GM19452 (cell line): ENCODE results near the gene CRADD.
"Not testable (repeated sequence)": the region's sequence is repeated elsewhere in the genome, so short reads cannot be mapped to it uniquely, and the experiment has no call there.

ENCODE experiments used
- ATAC-seq: cut with Tn5 transposase; IDR thresholded peaks from one replicate; pipeline ENCODE4 v1.9.1; 2021; ENCODE audit not compliant: unreplicated experiment

Gene CRADD

GRCh38 chr12:93734784-93735183, 57.6 kb downstream of the CRADD start:
- no peak for ATAC-seq

DNA sequence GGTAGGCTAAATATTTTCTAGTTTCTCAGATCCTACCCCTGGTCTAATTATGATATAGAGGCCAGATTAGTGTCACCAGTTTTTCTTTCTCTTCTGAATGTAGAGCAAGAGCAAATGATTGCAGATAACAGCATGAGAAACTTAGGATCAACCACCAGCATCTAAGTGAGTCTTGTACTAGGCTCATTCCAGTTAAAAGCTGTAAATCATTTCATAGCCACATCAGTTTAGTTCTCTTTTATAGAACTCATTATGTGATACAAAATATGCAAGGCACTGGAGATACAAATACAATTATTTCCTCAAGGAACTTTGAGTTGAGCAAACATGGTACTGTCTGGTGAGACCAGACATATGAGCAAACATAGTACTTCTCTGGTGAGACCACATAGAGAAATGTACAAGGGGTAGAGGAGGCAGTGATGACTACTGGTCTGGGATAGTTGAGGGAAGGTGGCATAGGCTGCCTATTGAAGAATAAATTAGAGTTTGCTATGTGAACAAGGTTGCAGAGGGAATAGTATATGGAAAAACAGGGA, 59.5 kb downstream of the CRADD start:
- no peak for ATAC-seq

- no peak for ATAC-seq
Measured at GRCh38 chr12:93737457-93738198, 60.5 kb downstream of the CRADD start.

DNA sequence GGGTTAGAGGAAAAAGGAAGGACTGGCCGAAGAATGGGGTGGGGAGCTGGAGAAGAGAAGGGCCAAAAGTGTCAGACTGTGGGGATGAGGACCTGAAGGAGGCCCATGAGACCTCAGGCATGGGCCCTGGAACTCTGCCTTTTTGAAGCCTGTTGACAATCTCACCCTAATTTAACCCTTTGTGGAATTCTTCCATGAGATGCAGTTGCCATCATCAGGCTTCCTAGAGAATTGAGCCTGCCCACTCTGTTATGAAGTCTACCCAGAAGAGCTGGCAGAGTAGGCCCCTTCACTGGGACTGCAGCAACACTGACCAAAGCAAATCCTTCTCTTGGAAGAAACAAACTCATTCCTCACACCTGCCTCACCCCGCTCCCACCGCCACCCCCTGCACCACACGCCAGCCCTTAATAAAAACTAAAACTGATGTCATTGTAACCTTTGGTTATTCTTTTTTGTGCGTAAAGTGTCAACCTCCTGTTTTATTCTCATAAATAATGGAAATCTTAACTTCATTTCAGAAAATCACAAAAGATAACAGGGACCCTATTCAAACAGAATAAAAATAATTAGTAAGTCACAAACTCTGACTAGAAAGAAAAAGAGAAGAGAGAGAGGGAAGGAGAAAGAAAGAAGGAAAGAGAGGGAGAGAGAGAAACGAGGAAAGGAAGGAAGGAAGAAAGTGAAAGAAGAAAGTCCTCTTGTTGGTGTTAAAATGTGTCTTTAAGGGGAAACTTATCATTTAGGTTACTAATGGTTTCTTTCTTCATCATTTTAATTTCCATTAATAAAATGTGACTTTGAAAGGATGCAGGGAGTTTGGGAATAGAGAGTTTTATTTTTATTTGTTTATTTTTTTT, 61.3 kb downstream of the CRADD start:
- no peak for ATAC-seq

DNA sequence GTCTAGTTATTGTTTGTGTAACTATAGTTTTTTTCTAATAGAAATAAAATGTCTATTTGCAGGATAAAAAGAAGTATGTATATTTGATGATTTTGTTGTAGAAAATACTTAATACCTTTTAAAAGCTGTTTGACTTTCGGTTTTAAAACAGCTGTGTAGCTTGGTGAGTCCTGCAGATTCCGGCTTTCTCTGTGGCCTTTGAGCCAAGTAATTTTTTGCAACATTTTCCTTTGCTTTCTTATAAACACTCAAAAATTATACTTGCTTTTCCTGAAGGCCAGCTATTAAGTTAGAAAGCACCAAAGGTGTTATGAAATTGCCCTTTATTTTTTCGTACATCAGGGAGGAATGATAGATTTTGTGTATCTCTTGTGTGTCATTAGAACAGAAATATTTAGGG, 63.6 kb downstream of the CRADD start:
- no peak for ATAC-seq

GRCh38 chr12:93741659-93742109, 64.5 kb downstream of the CRADD start:
- ATAC-seq, result no peak

GRCh38 chr12:93742110-93742934, 65.1 kb downstream of the CRADD start:
- ATAC-seq, result no peak

GRCh38 chr12:93743229-93743998, 66.2 kb downstream of the CRADD start:
- no peak for ATAC-seq

GRCh38 chr12:93743999-93744689, 67.0 kb downstream of the CRADD start:
- ATAC-seq, result no peak

GRCh38 chr12:93745286-93745685, 68.1 kb downstream of the CRADD start:
- ATAC-seq, result no peak

DNA sequence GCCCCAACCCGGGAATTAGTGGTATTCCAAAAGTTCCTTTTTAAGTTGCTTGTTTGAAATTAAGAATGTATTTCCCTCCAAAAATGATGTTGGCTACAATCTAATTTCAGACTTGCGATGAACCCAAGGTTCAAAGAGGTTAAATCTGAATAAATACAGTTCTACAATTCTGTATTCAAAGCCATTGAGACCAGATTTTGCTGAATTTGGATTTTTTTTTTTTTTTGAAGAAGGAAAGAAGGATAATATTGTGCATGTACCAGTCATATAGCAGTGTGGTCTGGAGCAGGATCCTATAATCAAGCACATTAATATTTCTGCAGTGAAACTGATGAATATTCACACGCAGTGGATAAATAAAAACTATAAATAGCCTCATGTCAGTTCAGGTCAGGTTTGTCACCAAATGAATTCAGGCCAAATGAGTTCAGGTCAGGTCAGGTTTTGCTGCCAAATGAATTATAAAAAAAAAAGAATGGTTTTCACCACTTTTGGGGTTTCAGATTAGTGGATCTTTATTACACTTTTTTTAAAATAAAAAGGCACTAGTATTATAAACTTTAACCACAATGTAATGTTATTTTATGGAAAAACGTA, 69.5 kb downstream of the CRADD start:
- ATAC-seq, result no peak

DNA sequence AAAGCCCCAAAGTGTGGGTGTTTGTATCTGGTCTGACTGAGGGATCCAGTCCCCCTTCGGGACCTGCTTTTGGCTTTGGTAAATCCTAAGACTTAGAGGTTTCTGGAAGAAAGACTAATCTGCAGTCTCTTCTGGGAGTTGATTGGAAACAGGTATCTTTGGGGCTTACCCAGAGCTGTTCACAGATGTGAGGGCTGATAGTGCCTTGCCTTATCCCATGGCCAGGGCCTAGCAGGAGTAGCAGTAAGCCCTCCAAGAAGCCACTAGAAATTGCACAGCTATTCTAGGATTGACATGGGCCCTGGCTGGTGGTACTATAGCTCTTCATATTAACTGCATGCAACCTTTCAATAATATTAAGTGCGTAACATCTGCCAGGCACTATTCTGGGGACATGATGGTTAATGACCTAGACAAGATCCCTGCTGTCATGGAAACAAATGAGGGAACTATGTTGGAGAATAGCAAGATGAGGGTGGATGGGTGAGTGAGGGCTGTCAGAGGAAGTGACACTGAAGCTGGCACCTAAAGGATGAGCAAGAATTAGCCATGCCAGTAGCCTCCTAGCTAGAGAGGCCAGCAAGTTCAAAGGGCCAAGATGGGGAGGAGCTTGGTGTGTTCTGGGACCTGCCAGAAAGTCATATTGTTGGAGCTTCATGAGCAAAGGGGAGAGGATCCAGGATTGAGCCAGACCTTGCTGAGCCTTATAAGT, 71.7 kb downstream of the CRADD start:
- no peak for ATAC-seq

- ATAC-seq, result no peak
Measured at GRCh38 chr12:93749515-93749914, 72.3 kb downstream of the CRADD start.

DNA sequence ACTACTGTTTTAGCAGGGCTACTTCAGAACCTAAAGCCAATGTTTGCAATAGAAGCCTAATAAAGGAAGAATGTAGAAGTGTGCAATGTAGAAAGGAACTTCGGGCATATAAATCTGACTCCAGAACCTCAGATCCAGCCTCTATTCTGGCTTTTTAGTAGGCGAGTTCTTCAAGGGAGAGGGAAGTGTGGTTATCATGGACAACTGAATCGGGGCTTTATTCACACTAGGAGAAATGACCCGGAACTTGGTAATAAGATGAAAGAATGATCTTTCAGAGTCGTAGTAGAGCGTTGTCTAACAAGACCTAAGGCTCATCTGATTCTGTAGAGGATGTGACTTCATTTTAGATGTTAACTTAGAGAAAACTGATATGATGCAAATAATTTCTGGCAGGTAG, 72.9 kb downstream of the CRADD start:
- ATAC-seq, result no peak

GRCh38 chr12:93751864-93752610, 74.9 kb downstream of the CRADD start:
- ATAC-seq, result no peak

DNA sequence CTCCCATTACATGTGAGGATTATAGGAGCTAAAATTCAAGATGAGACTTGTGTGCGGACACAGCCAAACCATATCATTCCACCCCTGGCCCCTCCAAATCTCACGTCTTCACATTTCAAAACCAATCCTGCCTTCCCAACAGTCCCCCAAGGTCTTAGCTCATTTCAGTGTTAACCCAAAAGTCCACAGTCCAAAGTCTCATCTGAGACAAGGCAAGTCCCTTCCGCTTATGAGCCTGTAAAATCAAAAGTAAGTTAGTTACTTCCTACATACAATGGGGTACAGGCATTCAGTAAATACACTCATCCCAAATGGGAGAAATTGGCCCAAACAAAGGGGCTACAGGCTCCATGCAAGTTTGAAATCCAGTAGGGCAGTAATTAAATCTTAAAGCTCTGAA, 76.1 kb downstream of the CRADD start:
- no peak for ATAC-seq

DNA sequence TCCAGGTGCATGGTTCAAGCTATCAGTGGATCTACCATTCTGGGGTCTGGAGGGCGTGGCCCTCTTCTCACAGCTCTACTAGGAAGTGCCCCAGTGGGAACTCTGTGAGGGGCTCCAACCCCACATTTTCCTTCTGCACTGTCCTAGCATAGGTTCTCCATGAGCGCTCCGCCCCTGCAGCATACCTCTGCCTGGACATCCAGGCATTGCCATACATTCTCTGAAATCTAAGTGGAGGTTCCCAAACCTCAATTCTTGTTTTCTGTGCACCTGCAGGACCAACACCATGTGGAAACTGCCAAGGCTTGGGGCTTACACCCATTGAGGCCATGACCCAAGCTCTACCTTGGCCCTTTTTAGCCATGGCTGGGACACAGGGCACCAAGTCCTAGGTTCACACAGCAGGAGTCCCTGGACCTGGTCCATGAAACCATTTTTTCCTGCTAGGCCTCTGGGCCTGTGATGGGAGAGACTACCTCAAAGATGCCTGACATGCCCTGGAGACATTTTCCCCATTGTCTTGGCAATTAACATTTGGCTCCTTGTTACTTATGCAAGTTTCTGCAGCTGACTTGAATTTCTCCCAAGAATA, 76.8 kb downstream of the CRADD start:
- no peak for ATAC-seq

GRCh38 chr12:93754859-93755258, 77.7 kb downstream of the CRADD start:
- ATAC-seq, result not testable (repeated sequence)
